ENCODE measurements around the gene PRKG1.

- TF ChIP-seq POLR2A (IDR thresholded peaks at IDR 0.05) (no peak), CTCF (IDR thresholded peaks at IDR 0.05) (no peak)
Observed at GRCh38 chr10:51770709-51771108, 696.4 kb downstream of the PRKG1 start.
